GM19099 (cell line): ENCODE measurements around the gene FLRT3.

Experiments used
- POLR2A ChIP-seq: IDR thresholded peaks from 3 replicates; pipeline ENCODE4 v1.6.1; 2011; ENCODE audit warnings: low read depth; ENCODE audit not compliant: insufficient read length; ENCODE audit errors: extremely low read depth

FLRT3 gene

DNA sequence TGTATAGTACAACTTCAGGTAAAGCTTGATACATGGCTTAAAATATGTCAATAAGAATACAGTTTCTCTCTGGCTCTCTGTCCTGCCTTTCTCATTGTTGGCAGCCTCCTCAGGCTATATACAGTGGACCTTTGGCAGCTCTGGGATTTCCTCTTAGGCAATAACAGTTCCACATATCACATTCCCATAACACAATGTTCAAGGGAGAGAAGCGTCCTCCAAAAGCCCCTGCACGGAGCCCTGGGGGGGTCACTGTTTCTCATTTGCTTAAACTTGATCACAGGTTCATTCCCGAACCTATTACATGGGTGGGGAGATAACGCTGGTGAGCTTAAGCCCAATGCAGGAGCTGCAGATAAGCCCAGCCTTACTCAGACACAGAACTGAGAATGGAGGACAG lies 4.4 kb upstream of the FLRT3 start:
- no peak for TF ChIP-seq POLR2A

- no peak for TF ChIP-seq POLR2A
These were observed 726 bp downstream of the FLRT3 start for GRCh38 chr20:14336686-14337085.

DNA sequence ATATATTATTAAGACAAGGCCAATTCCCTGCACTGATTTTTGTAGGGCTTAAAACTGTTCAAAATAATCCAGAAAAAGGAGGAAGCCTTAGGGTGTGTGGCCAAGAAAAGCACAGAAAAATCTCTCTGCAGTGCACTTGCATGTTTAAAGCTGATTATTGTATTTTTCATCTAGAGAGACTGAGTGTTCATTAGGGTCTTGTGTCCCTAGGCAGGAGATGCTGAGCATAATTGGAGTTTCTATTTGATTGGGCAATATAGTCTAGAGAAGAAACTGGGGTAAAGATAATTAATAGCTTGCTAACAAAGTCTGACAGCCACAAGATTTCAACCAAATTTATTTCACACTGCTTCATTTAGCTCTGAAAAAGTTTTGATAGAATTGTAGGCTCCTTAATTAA lies 2.4 kb downstream of the FLRT3 start:
- no peak for TF ChIP-seq POLR2A

- TF ChIP-seq POLR2A = no peak
These were observed 3.0 kb downstream of the FLRT3 start for GRCh38 chr20:14334306-14334930.

DNA sequence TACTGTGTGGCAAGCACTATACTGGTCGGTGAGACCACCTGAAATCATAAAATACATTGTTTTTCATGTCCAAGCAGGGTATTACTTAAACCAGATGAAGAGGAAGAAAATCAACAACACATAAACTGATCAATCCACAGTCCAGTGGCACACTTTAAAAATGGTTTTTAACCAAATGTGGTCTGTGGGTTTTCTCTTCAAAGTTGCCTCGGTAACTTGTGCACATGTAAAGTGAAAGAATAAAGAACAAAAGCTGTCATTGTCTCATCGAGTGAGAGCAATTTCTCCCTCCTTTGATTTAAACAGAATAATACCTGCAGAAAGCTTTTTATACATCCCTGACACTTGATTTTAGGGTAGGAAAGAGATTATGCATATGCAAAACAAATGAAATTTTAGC lies 3.7 kb downstream of the FLRT3 start:
- no peak for TF ChIP-seq POLR2A

GRCh38 chr20:14332866-14333265 lies 4.5 kb downstream of the FLRT3 start:
- TF ChIP-seq POLR2A = no peak

DNA sequence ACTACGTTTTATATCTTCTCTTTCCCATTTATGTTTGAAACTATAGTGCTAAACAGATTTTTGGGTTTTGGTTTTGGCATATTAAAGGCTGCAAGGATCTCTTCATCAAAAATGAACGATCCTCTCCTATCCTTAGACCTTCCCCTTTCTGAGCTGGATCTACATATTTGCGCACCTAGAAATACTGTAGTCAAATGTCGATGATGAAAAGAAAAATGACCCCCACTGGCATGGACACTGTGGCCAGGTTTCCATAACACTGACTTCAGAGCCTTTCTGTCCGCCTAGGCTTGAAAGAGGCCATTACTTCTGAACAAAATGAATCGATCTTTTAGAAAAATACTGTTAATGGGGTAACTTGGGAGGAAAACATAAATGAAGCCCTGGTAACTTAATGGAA lies 5.8 kb downstream of the FLRT3 start:
- TF ChIP-seq POLR2A = no peak

DNA sequence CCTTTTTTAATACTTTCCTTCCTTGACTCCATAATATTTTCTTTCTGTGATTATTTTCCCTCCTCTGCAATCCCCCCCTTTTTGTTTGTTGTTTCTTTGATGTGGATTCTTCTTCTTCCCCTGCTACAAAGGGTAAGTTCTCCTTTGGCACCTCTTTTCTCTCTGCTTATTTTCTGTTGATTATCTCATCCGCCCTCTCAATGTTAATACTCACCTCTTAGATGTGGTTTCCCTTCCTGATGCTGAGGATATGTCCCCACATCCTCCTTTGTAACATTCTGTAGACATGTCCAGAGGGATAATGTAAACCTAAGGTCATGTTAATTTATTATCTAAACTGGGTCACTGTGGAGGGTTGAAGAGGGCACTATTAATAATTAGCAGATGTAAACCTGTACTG lies 17.7 kb downstream of the FLRT3 start:
- TF ChIP-seq POLR2A = no peak

DNA sequence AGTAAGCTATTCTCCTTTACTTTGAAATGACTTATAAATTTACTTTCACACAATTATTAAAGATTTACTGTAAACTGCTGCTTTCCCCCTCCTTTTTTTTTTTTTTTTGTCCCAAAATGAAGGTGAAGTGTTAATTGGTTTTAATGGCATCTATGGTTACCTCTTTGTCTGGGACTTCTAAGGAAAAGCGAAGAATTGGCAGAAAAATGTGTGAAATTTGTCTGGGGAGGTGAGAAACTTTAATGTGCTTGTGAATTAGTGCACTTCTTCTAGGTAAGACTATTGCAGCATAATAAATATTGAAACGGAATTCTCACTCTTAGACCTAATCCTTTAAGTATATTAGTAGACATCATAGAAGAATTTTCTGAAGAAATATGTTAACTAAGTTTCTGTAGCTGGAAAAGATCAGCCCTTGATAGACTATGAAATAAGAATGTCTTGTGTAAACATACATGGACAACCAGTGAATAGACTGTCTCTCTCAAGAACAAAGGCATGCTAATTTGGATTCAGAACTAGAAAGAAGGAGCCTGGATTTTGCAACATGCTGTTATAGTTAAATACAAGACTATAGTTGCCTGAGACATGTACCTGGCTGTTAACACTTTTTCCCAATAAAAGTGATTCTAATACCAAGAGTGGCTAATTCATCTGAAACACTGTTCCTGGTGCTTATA lies 23.9 kb downstream of the FLRT3 start:
- TF ChIP-seq POLR2A = no peak

DNA sequence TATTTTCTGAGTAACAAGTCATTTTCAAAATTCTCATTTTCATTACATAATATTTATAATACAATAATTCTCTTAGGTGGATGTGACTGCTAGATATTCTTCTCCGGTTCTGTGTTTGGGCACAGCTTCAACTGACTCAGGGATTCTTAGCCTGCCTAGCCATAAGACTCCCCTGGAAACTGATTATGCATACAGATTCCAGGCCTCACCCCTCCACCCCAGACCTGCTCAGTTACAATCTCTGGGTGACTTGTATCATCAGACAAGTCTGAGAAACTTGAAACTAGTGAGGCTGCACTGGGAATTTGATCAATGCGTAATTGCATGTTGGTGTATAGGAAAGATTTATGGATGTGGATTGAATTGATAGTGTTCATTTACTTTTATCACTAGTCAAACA lies 25.4 kb downstream of the FLRT3 start:
- TF ChIP-seq POLR2A = no peak

GRCh38 chr20:14310977-14311627 lies 26.3 kb downstream of the FLRT3 start:
- TF ChIP-seq POLR2A = no peak

- no peak for TF ChIP-seq POLR2A
These were observed 29.5 kb downstream of the FLRT3 start for GRCh38 chr20:14307956-14308355.

DNA sequence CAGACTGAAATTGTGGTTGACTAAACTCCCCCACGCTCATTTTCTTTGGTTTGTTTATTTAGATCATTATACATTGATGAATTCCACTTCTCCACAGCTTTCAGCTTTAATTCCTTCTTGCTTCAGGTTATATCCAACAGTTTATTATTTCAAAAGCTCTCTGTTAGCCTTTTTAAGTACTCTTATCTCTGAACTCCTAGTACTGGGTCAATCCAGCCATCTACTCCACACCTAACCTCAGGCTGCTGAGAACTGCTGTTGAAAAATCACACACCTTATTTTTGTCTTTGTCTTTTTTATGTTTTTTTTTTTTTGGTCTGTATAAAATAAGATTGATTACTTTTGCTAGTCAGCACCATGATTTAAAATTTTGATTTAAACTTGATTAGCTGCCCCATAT lies 32.9 kb downstream of the FLRT3 start:
- no peak for TF ChIP-seq POLR2A

GRCh38 chr20:14303651-14304050 lies 33.8 kb downstream of the FLRT3 start:
- no peak for TF ChIP-seq POLR2A

DNA sequence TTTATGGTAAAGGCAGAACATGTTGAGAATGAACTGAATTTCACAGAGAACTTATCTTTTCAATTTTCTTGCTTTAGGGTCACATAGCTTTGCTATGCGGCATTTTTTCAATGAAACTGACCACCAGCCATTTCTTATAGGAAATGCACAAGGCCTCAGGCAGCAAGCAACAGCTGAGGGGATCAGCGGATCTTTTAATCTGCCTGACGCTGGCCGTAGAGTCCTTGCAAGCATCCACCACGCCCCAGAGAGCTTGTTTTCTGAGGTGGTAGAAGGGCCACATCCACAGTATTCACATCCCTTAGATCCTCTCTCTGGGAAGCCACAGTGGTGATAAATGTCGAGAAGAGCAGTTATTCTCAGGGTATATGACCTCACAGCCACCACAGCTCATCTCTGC lies 34.3 kb downstream of the FLRT3 start:
- TF ChIP-seq POLR2A = no peak

GRCh38 chr20:14299831-14300230 lies 37.6 kb downstream of the FLRT3 start:
- no peak for TF ChIP-seq POLR2A
